ENCODE results near the gene GDI1. TPM values are rescaled to one million over a fixed set of nuclear protein-coding genes. Genes with fewer than 3 reads are reported as not detected.

Gene GDI1
- polyA plus RNA-seq, 2 of the 4 experiments (the other 2 are of a cell fraction): 124 to 128 TPM

DNA sequence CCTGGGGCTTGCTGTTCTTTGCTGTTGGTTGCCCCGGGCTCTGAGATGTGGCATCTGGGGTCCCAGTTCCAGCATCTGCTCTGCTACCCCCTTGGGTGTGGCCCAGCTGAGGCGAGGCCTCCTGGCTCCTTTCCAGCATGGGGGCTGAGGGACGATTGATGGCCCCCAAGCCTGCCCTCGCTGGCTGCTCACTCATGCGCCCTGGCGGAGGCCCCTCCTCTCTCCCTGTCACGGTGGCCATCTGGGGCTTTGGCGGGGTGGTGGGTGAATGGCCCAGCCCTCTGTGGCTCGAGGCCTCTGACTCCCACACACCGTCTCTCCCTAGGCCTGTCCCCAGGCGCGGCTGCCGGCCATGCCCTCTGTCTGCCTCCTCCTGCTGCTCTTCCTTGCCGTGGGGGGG lies 22.9 kb downstream of the GDI1 start:
- ATAC-seq (0 out of 6 replicates have a peak, but pooled peaks of 1 of the 2 experiments have one; percentile 3), FAIRE-seq (no peak), DNase-seq (ENCODE audit: low read depth in 1 of 2, low spot score in 1 of 2) (no peak)
- no peak overlapping the region for H3K27ac ChIP-seq
- CTCF ChIA-PET: interaction anchor here (1.1 kb wide), 1 partner anchor 68 kb away, joined by 3 read pairs; no protein-coding TSS in a partner anchor
- H3K9me3 ChIP-seq: no peaks in the 10 kb centered on the region
- WGBS (ENCODE audit: missing lambda C conversion rate): 80% methylated on average over 4 of the region's 14 CpGs
- POLR2A ChIA-PET: interaction anchor here (1.4 kb wide), 1 partner anchor 19 kb away, joined by 4 read pairs; the partner anchor contains the start of gene LAGE3
- H3K4me1 ChIP-seq: peaks cover 11% of the 10 kb centered on the region
- H3K4me3 ChIP-seq: no peak overlapping the region
- TF ChIP-seq POLR2AphosphoS2 (conservative IDR thresholded peaks at IDR 0.05; ENCODE audit: low read length): no peak
- TF ChIP-seq FOSL2 (IDR thresholded peaks at IDR 0.05): no peak
- TF ChIP-seq FOSL2 (CRISPR knock-in tag; IDR thresholded peaks at IDR 0.05): no peak
- no peak overlapping the region for H3K4me2 ChIP-seq

DNA sequence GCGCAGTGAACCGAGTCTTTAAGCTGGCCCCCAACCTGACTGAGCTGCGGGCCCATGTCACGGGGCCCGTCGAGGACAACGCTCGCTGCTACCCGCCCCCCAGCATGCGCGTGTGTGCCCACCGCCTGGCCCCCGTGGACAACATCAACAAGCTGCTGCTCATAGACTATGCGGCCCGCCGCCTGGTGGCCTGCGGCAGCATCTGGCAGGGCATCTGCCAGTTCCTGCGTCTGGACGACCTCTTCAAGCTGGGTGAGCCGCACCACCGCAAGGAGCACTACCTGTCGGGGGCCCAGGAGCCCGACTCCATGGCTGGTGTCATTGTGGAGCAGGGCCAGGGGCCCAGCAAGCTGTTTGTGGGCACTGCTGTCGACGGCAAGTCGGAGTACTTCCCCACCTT lies 23.4 kb downstream of the GDI1 start:
- peak in 1 of 2 experiments; percentile 13; a peak in 2 of 6 replicates for ATAC-seq
- CTCF ChIA-PET: interaction anchor here (0.6 to 1.1 kb wide), 2 partner anchors 67 to 85 kb away, joined by 3 read pairs; no protein-coding TSS in a partner anchor

GRCh38 chrX:154462396-154462795 lies 25.4 kb downstream of the GDI1 start:
- ATAC-seq: no peak
- ChIA-PET CTCF (interaction anchor here (1.3 kb wide), 1 partner anchor 89 kb away, joined by 3 read pairs; no protein-coding TSS in a partner anchor), POLR2A (no interaction called here)
- no peak for DNase-seq (ENCODE audit: low read depth in 1 of 2, low spot score in 1 of 2)
- H3K4me3 ChIP-seq: no peak overlapping the region
- H3K4me2 ChIP-seq: no peak overlapping the region
- FAIRE-seq: no peak
- no peak for TF ChIP-seq RAD21 (conservative IDR thresholded peaks at IDR 0.05 in 1 of 2, IDR thresholded peaks at IDR 0.05 in 1 of 2)
- TF ChIP-seq JUN (IDR thresholded peaks at IDR 0.05): no peak
- peaks cover 11% of the 10 kb centered on the region for H3K4me1 ChIP-seq
- no peaks in the 10 kb centered on the region for H3K9me3 ChIP-seq
- no peak overlapping the region for H3K27ac ChIP-seq
- WGBS (ENCODE audit: missing lambda C conversion rate): 93% methylated on average over 3 of the region's 8 CpGs

More for the DNA sequence above, 23.4 kb downstream of the GDI1 start:
- POLR2A ChIA-PET: no interaction called here
- H3K9me3 ChIP-seq: no peaks in the 10 kb centered on the region
- TF ChIP-seq MAFK (IDR thresholded peaks at IDR 0.05; ENCODE audit: partially characterized antibody) (no peak), JUNB (IDR thresholded peaks at IDR 0.05) (no peak)
- TF ChIP-seq, protein P1, sequence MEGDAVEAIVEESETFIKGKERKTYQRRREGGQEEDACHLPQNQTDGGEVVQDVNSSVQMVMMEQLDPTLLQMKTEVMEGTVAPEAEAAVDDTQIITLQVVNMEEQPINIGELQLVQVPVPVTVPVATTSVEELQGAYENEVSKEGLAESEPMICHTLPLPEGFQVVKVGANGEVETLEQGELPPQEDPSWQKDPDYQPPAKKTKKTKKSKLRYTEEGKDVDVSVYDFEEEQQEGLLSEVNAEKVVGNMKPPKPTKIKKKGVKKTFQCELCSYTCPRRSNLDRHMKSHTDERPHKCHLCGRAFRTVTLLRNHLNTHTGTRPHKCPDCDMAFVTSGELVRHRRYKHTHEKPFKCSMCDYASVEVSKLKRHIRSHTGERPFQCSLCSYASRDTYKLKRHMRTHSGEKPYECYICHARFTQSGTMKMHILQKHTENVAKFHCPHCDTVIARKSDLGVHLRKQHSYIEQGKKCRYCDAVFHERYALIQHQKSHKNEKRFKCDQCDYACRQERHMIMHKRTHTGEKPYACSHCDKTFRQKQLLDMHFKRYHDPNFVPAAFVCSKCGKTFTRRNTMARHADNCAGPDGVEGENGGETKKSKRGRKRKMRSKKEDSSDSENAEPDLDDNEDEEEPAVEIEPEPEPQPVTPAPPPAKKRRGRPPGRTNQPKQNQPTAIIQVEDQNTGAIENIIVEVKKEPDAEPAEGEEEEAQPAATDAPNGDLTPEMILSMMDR (IDR thresholded peaks at IDR 0.05): no peak
- no peak overlapping the region for H3K27ac ChIP-seq
- no peak for DNase-seq (ENCODE audit: low read depth in 1 of 2, low spot score in 1 of 2)
- FAIRE-seq: no peak
- peaks cover 11% of the 10 kb centered on the region for H3K4me1 ChIP-seq
- H3K4me3 ChIP-seq: no peak overlapping the region
- WGBS (ENCODE audit: missing lambda C conversion rate): 97% methylated on average over 6 of the region's 26 CpGs
- no peak overlapping the region for H3K4me2 ChIP-seq

DNA sequence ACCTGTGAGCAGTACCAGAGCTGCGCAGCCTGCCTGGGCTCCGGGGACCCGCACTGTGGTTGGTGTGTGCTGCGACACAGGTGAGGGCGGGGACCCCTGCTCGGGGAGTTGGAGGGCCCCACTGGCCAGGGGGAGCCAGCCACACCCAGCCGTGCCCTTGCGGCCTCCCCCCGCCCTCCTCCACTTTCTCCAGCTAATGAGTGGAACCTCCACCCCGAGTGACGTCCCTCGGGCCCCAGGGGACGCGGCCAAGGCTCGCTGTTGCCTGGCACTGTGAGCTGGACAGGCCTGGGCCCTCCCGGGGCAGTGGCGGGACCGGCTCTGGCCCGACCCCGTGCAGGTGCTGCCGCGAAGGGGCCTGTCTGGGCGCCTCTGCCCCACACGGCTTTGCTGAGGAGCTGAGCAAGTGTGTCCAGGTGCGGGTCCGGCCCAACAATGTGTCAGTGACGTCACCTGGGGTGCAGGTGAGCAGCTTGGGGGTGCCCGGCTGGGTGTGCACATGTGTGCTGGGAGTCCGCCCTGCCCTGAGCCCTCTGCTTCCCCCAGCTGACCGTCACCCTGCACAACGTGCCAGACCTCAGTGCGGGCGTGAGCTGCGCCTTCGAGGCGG lies 26.8 kb downstream of the GDI1 start:
- CTCF ChIA-PET: no interaction called here
- Histone ChIP-seq H3K9me3 (no peaks in the 10 kb centered on the region), H3K4me1 (peaks cover 7% of the 10 kb centered on the region), H3K27ac (no peak overlapping the region), H3K4me2 (no peak overlapping the region), H3K4me3 (no peak overlapping the region)
- DNase-seq (ENCODE audit: low read depth in 1 of 2, low spot score in 1 of 2) (no peak), FAIRE-seq (no peak), ATAC-seq (no peak)
- 93% methylated on average over 3 of the region's 36 CpGs for WGBS (ENCODE audit: missing lambda C conversion rate)
- POLR2A ChIA-PET: no interaction called here
- TF ChIP-seq HOXB13 (CRISPR knock-in tag; IDR thresholded peaks at IDR 0.05; ENCODE audit: low read depth) (no peak), EP300 (IDR thresholded peaks at IDR 0.05) (no peak), POLR2A (IDR thresholded peaks at IDR 0.05; ENCODE audit: low read length) (no peak), RNF2 (IDR thresholded peaks at IDR 0.05; ENCODE audit: borderline replicate concordance, low read depth) (no peak), JUN (IDR thresholded peaks at IDR 0.05) (no peak), SMC3 (IDR thresholded peaks at IDR 0.05) (no peak), ZSCAN20 (CRISPR knock-in tag; IDR thresholded peaks at IDR 0.05) (no peak), CBX8 (IDR thresholded peaks at IDR 0.05) (no peak), MYC (IDR thresholded peaks at IDR 0.05; ENCODE audit: borderline replicate concordance, low read length) (no peak), CEBPB (IDR thresholded peaks at IDR 0.05) (no peak), SREBF2 (IDR thresholded peaks at IDR 0.05) (no peak), POLR2AphosphoS2 (conservative IDR thresholded peaks at IDR 0.05; ENCODE audit: low read length) (no peak), RARB (CRISPR knock-in tag; IDR thresholded peaks at IDR 0.05) (no peak), RAD21 (conservative IDR thresholded peaks at IDR 0.05 in 1 of 2, IDR thresholded peaks at IDR 0.05 in 1 of 2) (no peak)
- TF ChIP-seq, protein P2, sequence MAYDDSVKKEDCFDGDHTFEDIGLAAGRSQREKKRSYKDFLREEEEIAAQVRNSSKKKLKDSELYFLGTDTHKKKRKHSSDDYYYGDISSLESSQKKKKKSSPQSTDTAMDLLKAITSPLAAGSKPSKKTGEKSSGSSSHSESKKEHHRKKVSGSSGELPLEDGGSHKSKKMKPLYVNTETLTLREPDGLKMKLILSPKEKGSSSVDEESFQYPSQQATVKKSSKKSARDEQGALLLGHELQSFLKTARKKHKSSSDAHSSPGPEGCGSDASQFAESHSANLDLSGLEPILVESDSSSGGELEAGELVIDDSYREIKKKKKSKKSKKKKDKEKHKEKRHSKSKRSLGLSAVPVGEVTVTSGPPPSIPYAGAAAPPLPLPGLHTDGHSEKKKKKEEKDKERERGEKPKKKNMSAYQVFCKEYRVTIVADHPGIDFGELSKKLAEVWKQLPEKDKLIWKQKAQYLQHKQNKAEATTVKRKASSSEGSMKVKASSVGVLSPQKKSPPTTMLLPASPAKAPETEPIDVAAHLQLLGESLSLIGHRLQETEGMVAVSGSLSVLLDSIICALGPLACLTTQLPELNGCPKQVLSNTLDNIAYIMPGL (CRISPR knock-in tag; IDR thresholded peaks at IDR 0.05; ENCODE audit: borderline replicate concordance): no peak
- TF ChIP-seq, protein P1 (IDR thresholded peaks at IDR 0.05): no peak
- TF ChIP-seq, protein P3, sequence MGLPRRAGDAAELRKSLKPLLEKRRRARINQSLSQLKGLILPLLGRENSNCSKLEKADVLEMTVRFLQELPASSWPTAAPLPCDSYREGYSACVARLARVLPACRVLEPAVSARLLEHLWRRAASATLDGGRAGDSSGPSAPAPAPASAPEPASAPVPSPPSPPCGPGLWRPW (IDR thresholded peaks at IDR 0.05): no peak
